ENCODE results near the gene SLC9A9.

SLC9A9 gene

DNA sequence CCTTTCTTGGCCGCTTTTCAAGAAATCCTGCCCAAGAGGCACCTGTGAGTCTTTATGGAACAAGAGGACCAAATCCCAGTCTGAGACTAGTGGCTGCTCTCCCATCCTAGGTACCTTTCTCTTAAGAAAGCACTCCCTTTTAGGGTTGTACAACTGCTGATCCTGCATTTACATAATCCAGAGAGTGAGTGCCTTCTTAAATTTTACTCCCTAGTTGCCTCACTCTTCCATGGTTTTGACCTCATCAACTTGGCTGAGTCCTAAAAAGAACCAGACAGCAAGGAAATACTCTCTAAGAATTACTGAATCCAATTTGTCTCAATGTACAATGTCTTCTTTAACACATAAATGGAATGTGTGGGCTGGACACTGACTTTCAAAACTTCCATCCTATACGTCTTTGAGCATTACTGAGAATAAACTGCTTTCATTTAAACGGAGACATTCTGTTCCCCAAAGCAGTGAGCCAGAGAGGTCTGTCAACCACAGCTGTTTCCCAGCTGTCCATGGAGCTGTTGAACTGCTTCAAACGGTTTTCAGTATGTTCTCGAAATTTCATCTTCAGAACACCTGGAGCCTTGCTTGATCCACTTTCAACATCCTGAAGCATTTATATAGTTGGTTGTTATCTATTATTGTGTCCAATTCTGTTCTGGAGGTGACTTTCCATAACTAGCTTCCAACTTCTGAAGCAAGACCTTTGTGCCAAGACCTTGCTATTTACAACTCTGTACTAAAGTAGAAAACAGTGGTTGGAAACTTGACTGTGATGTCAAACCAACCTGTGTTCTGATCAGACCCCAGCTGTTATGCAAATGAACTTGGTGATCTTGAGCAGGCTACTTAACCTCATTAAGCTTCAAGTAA is 179.1 kb downstream of the SLC9A9 start:
- ATAC-seq: no peak
- TF ChIP-seq CSDC2 (CRISPR knock-in tag; IDR thresholded peaks at IDR 0.05) (no peak), ZFP3 (CRISPR knock-in tag; IDR thresholded peaks at IDR 0.05) (no peak), ZNF565 (CRISPR knock-in tag; conservative IDR thresholded peaks at IDR 0.05; ENCODE audit: low read depth) (no peak), ISL1 (CRISPR knock-in tag; IDR thresholded peaks at IDR 0.05) (no peak), GLIS3 (CRISPR knock-in tag; IDR thresholded peaks at IDR 0.05) (no peak), BACH2 (CRISPR knock-in tag; IDR thresholded peaks at IDR 0.05; ENCODE audit: borderline replicate concordance) (no peak), ESRRG (CRISPR knock-in tag; IDR thresholded peaks at IDR 0.05) (no peak), ZNF70 (CRISPR knock-in tag; IDR thresholded peaks at IDR 0.05) (no peak), ZC3H10 (CRISPR knock-in tag; IDR thresholded peaks at IDR 0.05) (no peak), ZFP30 (CRISPR knock-in tag; IDR thresholded peaks at IDR 0.05) (no peak), PPARA (CRISPR knock-in tag; IDR thresholded peaks at IDR 0.05; ENCODE audit: borderline replicate concordance) (no peak), SNAI2 (CRISPR knock-in tag; IDR thresholded peaks at IDR 0.05) (no peak)
- TF ChIP-seq, protein P1, sequence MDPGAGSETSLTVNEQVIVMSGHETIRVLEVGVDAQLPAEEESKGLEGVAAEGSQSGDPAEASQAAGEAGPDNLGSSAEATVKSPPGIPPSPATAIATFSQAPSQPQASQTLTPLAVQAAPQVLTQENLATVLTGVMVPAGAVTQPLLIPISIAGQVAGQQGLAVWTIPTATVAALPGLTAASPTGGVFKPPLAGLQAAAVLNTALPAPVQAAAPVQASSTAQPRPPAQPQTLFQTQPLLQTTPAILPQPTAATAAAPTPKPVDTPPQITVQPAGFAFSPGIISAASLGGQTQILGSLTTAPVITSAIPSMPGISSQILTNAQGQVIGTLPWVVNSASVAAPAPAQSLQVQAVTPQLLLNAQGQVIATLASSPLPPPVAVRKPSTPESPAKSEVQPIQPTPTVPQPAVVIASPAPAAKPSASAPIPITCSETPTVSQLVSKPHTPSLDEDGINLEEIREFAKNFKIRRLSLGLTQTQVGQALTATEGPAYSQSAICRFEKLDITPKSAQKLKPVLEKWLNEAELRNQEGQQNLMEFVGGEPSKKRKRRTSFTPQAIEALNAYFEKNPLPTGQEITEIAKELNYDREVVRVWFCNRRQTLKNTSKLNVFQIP (CRISPR knock-in tag; IDR thresholded peaks at IDR 0.05; ENCODE audit: borderline replicate concordance, low read depth): no peak
- TF ChIP-seq, protein P2, sequence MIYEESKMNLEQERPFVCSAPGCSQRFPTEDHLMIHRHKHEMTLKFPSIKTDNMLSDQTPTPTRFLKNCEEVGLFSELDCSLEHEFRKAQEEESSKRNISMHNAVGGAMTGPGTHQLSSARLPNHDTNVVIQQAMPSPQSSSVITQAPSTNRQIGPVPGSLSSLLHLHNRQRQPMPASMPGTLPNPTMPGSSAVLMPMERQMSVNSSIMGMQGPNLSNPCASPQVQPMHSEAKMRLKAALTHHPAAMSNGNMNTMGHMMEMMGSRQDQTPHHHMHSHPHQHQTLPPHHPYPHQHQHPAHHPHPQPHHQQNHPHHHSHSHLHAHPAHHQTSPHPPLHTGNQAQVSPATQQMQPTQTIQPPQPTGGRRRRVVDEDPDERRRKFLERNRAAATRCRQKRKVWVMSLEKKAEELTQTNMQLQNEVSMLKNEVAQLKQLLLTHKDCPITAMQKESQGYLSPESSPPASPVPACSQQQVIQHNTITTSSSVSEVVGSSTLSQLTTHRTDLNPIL (CRISPR knock-in tag; IDR thresholded peaks at IDR 0.05; ENCODE audit: low read depth): no peak

DNA sequence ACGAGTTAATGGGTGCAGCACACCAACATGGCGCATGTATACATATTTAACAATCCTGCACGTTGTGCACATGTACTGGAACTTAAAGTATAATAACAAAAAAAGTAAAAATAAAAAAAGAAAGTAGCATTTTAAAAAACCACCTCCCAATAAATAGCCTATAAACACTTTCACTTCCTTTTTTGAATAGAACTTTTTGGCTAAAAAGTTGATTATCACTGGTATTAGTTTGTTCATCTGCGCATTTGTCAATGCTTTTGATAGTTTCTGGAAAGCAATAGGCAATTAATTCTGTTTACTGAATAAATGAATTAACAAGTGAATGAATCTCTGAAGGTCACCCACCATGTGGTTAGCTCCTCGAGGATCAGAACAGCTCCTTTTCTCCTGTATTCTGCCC is 179.9 kb downstream of the SLC9A9 start:
- TF ChIP-seq PPARA (CRISPR knock-in tag; IDR thresholded peaks at IDR 0.05; ENCODE audit: borderline replicate concordance) (no peak), ZNF8 (CRISPR knock-in tag; IDR thresholded peaks at IDR 0.05) (no peak), BACH2 (CRISPR knock-in tag; IDR thresholded peaks at IDR 0.05; ENCODE audit: borderline replicate concordance) (no peak), ISL1 (CRISPR knock-in tag; IDR thresholded peaks at IDR 0.05) (no peak), ARNTL (CRISPR knock-in tag; IDR thresholded peaks at IDR 0.05; ENCODE audit: borderline replicate concordance, low read depth) (no peak), ZFP3 (CRISPR knock-in tag; IDR thresholded peaks at IDR 0.05) (no peak), OSR1 (CRISPR knock-in tag; IDR thresholded peaks at IDR 0.05) (no peak), CSDC2 (CRISPR knock-in tag; IDR thresholded peaks at IDR 0.05) (no peak), RARB (CRISPR knock-in tag; IDR thresholded peaks at IDR 0.05) (no peak), ZC3H10 (CRISPR knock-in tag; IDR thresholded peaks at IDR 0.05) (no peak), GLIS3 (CRISPR knock-in tag; IDR thresholded peaks at IDR 0.05) (no peak), TCF4 (CRISPR knock-in tag; IDR thresholded peaks at IDR 0.05; ENCODE audit: borderline replicate concordance) (no peak), ESRRG (CRISPR knock-in tag; IDR thresholded peaks at IDR 0.05) (no peak)
- TF ChIP-seq, protein P3, sequence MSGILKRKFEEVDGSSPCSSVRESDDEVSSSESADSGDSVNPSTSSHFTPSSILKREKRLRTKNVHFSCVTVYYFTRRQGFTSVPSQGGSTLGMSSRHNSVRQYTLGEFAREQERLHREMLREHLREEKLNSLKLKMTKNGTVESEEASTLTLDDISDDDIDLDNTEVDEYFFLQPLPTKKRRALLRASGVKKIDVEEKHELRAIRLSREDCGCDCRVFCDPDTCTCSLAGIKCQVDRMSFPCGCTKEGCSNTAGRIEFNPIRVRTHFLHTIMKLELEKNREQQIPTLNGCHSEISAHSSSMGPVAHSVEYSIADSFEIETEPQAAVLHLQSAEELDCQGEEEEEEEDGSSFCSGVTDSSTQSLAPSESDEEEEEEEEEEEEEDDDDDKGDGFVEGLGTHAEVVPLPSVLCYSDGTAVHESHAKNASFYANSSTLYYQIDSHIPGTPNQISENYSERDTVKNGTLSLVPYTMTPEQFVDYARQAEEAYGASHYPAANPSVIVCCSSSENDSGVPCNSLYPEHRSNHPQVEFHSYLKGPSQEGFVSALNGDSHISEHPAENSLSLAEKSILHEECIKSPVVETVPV (CRISPR knock-in tag; IDR thresholded peaks at IDR 0.05): no peak
- TF ChIP-seq, protein P1 (CRISPR knock-in tag; IDR thresholded peaks at IDR 0.05; ENCODE audit: borderline replicate concordance, low read depth): no peak
- TF ChIP-seq, protein P4, sequence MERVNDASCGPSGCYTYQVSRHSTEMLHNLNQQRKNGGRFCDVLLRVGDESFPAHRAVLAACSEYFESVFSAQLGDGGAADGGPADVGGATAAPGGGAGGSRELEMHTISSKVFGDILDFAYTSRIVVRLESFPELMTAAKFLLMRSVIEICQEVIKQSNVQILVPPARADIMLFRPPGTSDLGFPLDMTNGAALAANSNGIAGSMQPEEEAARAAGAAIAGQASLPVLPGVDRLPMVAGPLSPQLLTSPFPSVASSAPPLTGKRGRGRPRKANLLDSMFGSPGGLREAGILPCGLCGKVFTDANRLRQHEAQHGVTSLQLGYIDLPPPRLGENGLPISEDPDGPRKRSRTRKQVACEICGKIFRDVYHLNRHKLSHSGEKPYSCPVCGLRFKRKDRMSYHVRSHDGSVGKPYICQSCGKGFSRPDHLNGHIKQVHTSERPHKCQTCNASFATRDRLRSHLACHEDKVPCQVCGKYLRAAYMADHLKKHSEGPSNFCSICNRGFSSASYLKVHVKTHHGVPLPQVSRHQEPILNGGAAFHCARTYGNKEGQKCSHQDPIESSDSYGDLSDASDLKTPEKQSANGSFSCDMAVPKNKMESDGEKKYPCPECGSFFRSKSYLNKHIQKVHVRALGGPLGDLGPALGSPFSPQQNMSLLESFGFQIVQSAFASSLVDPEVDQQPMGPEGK (CRISPR knock-in tag; IDR thresholded peaks at IDR 0.05; ENCODE audit: borderline replicate concordance): no peak
- TF ChIP-seq, protein P2 (CRISPR knock-in tag; IDR thresholded peaks at IDR 0.05; ENCODE audit: low read depth): no peak
- TF ChIP-seq, protein P5, sequence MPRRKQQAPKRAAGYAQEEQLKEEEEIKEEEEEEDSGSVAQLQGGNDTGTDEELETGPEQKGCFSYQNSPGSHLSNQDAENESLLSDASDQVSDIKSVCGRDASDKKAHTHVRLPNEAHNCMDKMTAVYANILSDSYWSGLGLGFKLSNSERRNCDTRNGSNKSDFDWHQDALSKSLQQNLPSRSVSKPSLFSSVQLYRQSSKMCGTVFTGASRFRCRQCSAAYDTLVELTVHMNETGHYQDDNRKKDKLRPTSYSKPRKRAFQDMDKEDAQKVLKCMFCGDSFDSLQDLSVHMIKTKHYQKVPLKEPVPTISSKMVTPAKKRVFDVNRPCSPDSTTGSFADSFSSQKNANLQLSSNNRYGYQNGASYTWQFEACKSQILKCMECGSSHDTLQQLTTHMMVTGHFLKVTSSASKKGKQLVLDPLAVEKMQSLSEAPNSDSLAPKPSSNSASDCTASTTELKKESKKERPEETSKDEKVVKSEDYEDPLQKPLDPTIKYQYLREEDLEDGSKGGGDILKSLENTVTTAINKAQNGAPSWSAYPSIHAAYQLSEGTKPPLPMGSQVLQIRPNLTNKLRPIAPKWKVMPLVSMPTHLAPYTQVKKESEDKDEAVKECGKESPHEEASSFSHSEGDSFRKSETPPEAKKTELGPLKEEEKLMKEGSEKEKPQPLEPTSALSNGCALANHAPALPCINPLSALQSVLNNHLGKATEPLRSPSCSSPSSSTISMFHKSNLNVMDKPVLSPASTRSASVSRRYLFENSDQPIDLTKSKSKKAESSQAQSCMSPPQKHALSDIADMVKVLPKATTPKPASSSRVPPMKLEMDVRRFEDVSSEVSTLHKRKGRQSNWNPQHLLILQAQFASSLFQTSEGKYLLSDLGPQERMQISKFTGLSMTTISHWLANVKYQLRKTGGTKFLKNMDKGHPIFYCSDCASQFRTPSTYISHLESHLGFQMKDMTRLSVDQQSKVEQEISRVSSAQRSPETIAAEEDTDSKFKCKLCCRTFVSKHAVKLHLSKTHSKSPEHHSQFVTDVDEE (CRISPR knock-in tag; IDR thresholded peaks at IDR 0.05): no peak
- ATAC-seq: no peak
